DOHH2 (cell line): ENCODE measurements around the gene ACTN4.
A peak's percentile ranks its signal among the peaks of the same experiment; 100 is the strongest.

ENCODE experiments used
- H3F3A ChIP-seq: fragments of 200-600 bp; sonication (generic), shearing (Covaris generic); 2 replicates; pipeline ENCODE4 v1.6.0; 2016; ENCODE audit warnings: antibody characterized with exemption, mild to moderate bottlenecking; ENCODE audit not compliant: control insufficient read depth, insufficient read depth
- H3K27ac ChIP-seq: fragments of 200-600 bp; sonication (generic); 2 replicates; pipeline ENCODE4 v1.5.1; 2014; ENCODE audit warnings: low read depth, mild to moderate bottlenecking, low read length, moderate library complexity
- H3K27me3 ChIP-seq: fragments of 200-600 bp; sonication (generic); 2 replicates; pipeline ENCODE4 v1.6.1; 2014; ENCODE audit warnings: mild to moderate bottlenecking, low read length, mixed read lengths; ENCODE audit not compliant: control insufficient read depth
- H3K36me3 ChIP-seq: fragments of 200-600 bp; sonication (generic); 2 replicates; pipeline ENCODE4 v1.6.1; 2014; ENCODE audit warnings: mild to moderate bottlenecking, low read length, moderate library complexity, mixed read lengths; ENCODE audit not compliant: control insufficient read depth
- H3K4me1 ChIP-seq: fragments of 200-600 bp; sonication (generic); 2 replicates; pipeline ENCODE4 v1.6.1; 2014; ENCODE audit warnings: mild to moderate bottlenecking, low read length, mixed read lengths; ENCODE audit not compliant: control insufficient read depth
- H3K4me2 ChIP-seq: fragments of 200-600 bp; sonication (generic); 2 replicates; pipeline ENCODE4 v1.6.0; 2014; ENCODE audit warnings: mild to moderate bottlenecking, low read length, moderate library complexity
- H3K4me3 ChIP-seq: fragments of 200-600 bp; sonication (generic); 2 replicates; pipeline ENCODE4 v1.5.1; 2014; ENCODE audit warnings: mild to moderate bottlenecking, low read length, mixed read lengths
- H3K79me2 ChIP-seq: fragments of 200-600 bp; sonication (generic); 2 replicates; pipeline ENCODE4 v1.6.1; 2014; ENCODE audit warnings: mild to moderate bottlenecking, low read length, mixed read lengths; ENCODE audit not compliant: control insufficient read depth
- H3K9me2 ChIP-seq: fragments of 200-600 bp; sonication (generic); replicated peaks from 2 replicates; pipeline ENCODE4 v1.6.1; 2014; ENCODE audit warnings: mild to moderate bottlenecking, low read length, mixed read lengths; ENCODE audit not compliant: control insufficient read depth
- H3K9me3 ChIP-seq: fragments of 200-600 bp; sonication (generic); 2 replicates; pipeline ENCODE4 v1.6.1; 2014; ENCODE audit warnings: antibody characterized with exemption, low read length, mixed read lengths; ENCODE audit not compliant: control insufficient read depth, insufficient read depth
- H4K20me1 ChIP-seq: fragments of 200-600 bp; sonication (generic); 2 replicates; pipeline ENCODE4 v1.6.0; 2014; ENCODE audit warnings: low read depth, mild to moderate bottlenecking, antibody characterized with exemption, low read length, moderate library complexity; ENCODE audit not compliant: control insufficient read depth, insufficient read depth
- EZH2phosphoT487 ChIP-seq: fragments of 200-600 bp; sonication (generic); IDR thresholded peaks from 2 replicates; pipeline ENCODE4 v1.6.1; 2017; ENCODE audit warnings: borderline replicate concordance, mild to moderate bottlenecking, antibody characterized with exemption, low read length, moderate library complexity, mixed read lengths
- TF ChIP-seq, protein P1 (sequence below): fragments of 200-600 bp; sonication (generic); IDR thresholded peaks from one replicate; pipeline ENCODE4 v1.5.1; 2014; ENCODE audit warnings: antibody characterized with exemption, mild to moderate bottlenecking, low read depth, low read length; ENCODE audit not compliant: poor library complexity, severe bottlenecking

Gene ACTN4

DNA sequence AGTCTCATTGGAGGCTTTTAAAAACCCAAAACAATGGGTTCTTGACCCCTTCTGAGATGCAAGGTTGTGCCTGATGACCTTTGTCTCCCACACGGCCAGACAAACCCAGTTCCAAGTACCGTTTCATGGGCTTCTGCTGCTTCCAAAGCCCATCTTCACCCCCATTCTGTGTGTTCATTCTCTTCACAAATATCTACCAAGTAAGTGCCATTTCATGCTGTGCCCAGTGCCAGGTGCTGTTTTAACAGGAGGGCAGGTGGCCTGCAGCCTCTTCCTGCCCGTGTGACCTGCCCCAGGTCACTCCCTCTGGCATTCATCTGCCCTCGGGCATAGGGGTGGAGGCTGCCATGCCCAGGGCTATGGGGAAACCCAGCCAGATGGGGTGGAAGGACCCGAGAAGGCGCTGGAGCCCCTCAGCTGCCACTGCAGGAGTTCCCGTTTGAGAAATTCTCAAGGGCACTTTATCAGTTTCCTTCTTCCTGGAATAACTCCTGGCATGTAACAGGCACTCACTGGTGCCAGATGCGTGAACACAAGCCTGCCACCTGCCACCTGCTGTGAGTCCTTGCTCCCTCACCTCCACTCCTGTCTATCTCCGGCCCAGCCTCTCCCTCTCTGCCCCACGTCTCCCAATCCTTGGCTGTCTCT, 84.3 kb downstream of the ACTN4 start:
- no peaks in the 10 kb centered on the region for H3K27me3 ChIP-seq
- no peak for TF ChIP-seq EZH2phosphoT487
- TF ChIP-seq, protein P1, sequence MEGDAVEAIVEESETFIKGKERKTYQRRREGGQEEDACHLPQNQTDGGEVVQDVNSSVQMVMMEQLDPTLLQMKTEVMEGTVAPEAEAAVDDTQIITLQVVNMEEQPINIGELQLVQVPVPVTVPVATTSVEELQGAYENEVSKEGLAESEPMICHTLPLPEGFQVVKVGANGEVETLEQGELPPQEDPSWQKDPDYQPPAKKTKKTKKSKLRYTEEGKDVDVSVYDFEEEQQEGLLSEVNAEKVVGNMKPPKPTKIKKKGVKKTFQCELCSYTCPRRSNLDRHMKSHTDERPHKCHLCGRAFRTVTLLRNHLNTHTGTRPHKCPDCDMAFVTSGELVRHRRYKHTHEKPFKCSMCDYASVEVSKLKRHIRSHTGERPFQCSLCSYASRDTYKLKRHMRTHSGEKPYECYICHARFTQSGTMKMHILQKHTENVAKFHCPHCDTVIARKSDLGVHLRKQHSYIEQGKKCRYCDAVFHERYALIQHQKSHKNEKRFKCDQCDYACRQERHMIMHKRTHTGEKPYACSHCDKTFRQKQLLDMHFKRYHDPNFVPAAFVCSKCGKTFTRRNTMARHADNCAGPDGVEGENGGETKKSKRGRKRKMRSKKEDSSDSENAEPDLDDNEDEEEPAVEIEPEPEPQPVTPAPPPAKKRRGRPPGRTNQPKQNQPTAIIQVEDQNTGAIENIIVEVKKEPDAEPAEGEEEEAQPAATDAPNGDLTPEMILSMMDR = no peak
- H3K9me3 ChIP-seq = no peaks in the 10 kb centered on the region
- H3K79me2 ChIP-seq = no peaks in the 10 kb centered on the region
- no peak overlapping the region for H3K27ac ChIP-seq
- H4K20me1 ChIP-seq = peaks cover 4% of the 10 kb centered on the region; the same call in 1 of the 2 replicates
- no peaks in the 10 kb centered on the region for H3K9me2 ChIP-seq
- peaks cover 7% of the 10 kb centered on the region; the same call in 1 of the 2 replicates for H3F3A ChIP-seq
- no peak overlapping the region for H3K4me3 ChIP-seq
- H3K36me3 ChIP-seq = peaks cover 25% of the 10 kb centered on the region
- H3K4me2 ChIP-seq = no peak overlapping the region
- peaks cover 24% of the 10 kb centered on the region for H3K4me1 ChIP-seq

DNA sequence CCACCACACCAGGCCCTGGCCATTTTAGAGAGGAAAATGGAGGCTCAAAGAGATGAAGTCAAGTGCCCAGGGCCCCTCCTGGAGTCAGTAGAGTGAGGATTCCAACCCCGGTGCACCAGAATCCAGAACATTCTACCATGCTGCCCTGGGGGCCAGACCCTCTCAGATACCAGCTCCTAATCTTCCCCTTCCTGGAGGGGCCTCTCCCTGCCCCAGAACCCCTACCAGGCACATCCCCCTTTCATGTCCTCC, 85.7 kb downstream of the ACTN4 start:
- TF ChIP-seq EZH2phosphoT487 = no peak
- TF ChIP-seq, protein P1 = no peak

DNA sequence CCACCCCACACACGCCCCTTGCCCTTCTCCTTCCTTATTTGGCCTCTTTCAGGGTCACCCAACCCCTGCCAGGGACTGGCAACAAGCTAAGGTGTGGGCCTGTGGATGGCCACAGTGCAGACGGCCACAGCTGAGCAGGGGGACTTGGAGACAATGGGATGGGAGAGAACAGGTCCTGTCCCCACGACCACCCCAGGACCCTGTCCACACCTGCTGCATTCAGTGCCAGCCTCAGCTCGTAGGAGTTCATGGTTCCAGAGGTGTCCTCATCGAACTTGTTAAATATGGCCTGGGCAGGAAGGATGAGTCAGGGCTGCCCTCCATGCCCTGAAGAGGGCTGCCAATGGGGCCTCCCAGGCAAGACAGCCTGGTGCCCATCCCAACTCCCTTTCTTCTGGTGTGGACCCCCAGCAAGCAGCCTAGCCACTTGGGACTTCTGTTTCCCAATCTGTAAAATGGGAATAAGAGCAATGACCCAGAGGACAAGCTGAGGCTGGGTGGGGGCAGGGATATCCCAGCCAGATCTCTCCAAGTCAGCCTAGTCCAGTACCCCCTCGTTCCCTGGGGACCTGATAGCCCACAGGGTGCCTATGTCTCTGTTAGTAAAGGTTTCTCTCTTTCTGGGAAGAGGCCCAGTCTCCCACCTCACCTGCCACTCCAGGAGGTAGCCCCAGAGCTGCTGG, 86.2 kb downstream of the ACTN4 start:
- peak overlapping the region; percentile 19 for H3K27ac ChIP-seq
- no peaks in the 10 kb centered on the region for H3K9me3 ChIP-seq
- peak overlapping the region; percentile 69 for H3K4me3 ChIP-seq
- peaks cover 22% of the 10 kb centered on the region for H3K36me3 ChIP-seq
- H4K20me1 ChIP-seq = peaks cover 4% of the 10 kb centered on the region; the same call in 1 of the 2 replicates
- peaks cover 3% of the 10 kb centered on the region; the same call in 1 of the 2 replicates for H3K27me3 ChIP-seq
- H3K9me2 ChIP-seq = no peaks in the 10 kb centered on the region
- TF ChIP-seq, protein P1 = no peak
- TF ChIP-seq EZH2phosphoT487 = no peak
- H3F3A ChIP-seq = peaks cover 7% of the 10 kb centered on the region; the same call in 1 of the 2 replicates
- no peaks in the 10 kb centered on the region for H3K79me2 ChIP-seq
- peaks cover 33% of the 10 kb centered on the region for H3K4me1 ChIP-seq
- peak overlapping the region; percentile 79 for H3K4me2 ChIP-seq

More for the DNA sequence above, 85.7 kb downstream of the ACTN4 start:
- Histone ChIP-seq H3K79me2 (no peaks in the 10 kb centered on the region), H3K4me1 (peaks cover 33% of the 10 kb centered on the region), H3K27me3 (peaks cover 3% of the 10 kb centered on the region; the same call in 1 of the 2 replicates), H3K9me3 (no peaks in the 10 kb centered on the region), H3K9me2 (no peaks in the 10 kb centered on the region), H3K27ac (no peak overlapping the region), H3K4me2 (no peak overlapping the region), H3F3A (peaks cover 7% of the 10 kb centered on the region; the same call in 1 of the 2 replicates), H3K36me3 (peaks cover 22% of the 10 kb centered on the region), H3K4me3 (no peak overlapping the region), H4K20me1 (peaks cover 4% of the 10 kb centered on the region; the same call in 1 of the 2 replicates)
